HepG2 (cell line): ENCODE results near the gene MAP2K5. TPM values are rescaled to one million over a fixed set of nuclear protein-coding genes. Genes with fewer than 3 reads are reported as not detected.

ENCODE experiments used
- CC2D1A ChIP-seq: sonication (generic); formaldehyde crosslinking; IDR thresholded peaks from 2 replicates; pipeline ENCODE4 v1.8.1; 2023; ENCODE audit warnings: mild to moderate bottlenecking, missing genetic modification reagents
- CTCF ChIP-seq: sonication (generic); formaldehyde crosslinking; IDR thresholded peaks from 2 replicates; pipeline ENCODE4 v1.5.0; 2020; ENCODE audit warnings: mild to moderate bottlenecking, missing genetic modification reagents, moderate library complexity
- GABPB1 ChIP-seq: IDR thresholded peaks from 2 replicates; pipeline ENCODE4 v1.6.1; 2016; ENCODE audit warnings: mild to moderate bottlenecking, missing genetic modification reagents, moderate library complexity, missing compliant biosample characterization
- GTF3A ChIP-seq: sonication (generic); formaldehyde crosslinking; conservative IDR thresholded peaks from 2 replicates; pipeline ENCODE4 v1.4.0; 2020; ENCODE audit warnings: mild to moderate bottlenecking, missing genetic modification reagents
- SMC3 ChIP-seq: IDR thresholded peaks from 2 replicates; pipeline ENCODE4 v1.6.1; 2011; ENCODE audit warnings: low read length, improper control_type of control experiment
- SOX13 ChIP-seq, 3 experiments: fragments of 450-650 bp in 1 of 3; sonication (generic) in 1 of 3; formaldehyde crosslinking in 1 of 3; IDR thresholded peaks in 2 of 3; conservative IDR thresholded peaks in 1 of 3; 2 replicates each; pipeline versions ENCODE4 v1.5.0 to v1.6.1; 2016 to 2020; ENCODE audit warnings: antibody characterized with exemption in 1 of 3, mild to moderate bottlenecking in 1 of 3, missing compliant biosample characterization in 1 of 3, missing genetic modification reagents in 1 of 3, moderate library complexity in 1 of 3
- STAG1 ChIP-seq: sonication (generic); formaldehyde crosslinking; IDR thresholded peaks from 2 replicates; pipeline ENCODE4 v1.4.0; 2020; ENCODE audit warnings: missing genetic modification reagents
- STAT5B ChIP-seq: sonication (generic); formaldehyde crosslinking; IDR thresholded peaks from 2 replicates; pipeline ENCODE4 v1.4.0; 2020; ENCODE audit warnings: missing genetic modification reagents
- ZNF550 ChIP-seq: sonication (generic); formaldehyde crosslinking; IDR thresholded peaks from 2 replicates; pipeline ENCODE4 v1.4.0; 2020; ENCODE audit warnings: mild to moderate bottlenecking, missing genetic modification reagents, borderline replicate concordance
- ZNF564 ChIP-seq: sonication (generic); formaldehyde crosslinking; IDR thresholded peaks from 2 replicates; pipeline ENCODE4 v1.8.1; 2023; ENCODE audit warnings: mild to moderate bottlenecking, missing genetic modification reagents
- ZNF841 ChIP-seq: sonication (generic); formaldehyde crosslinking; IDR thresholded peaks from 2 replicates; pipeline ENCODE4 v1.8.1; 2023; ENCODE audit warnings: missing genetic modification reagents, borderline replicate concordance
- polyA plus RNA-seq, 8 experiments: library from polyadenylated mRNA; depleted of rRNA in 3 of 8; stranded (reverse) in 7 of 8; unstranded in 1 of 8; fragments of >200 nt; fragmentation: Illumina TruSeq in 4 of 8; extraction: Trizol in 4 of 8; gene quantifications; 2 replicates each; pipeline versions ENCODE4 v1.2.1 to v1.2.3, GENCODE V29; 2011 to 2016; ENCODE audit warnings: low read depth in 4 of 8, missing spikeins in 1 of 8, mixed read lengths in 1 of 8; ENCODE audit not compliant: insufficient read depth in 1 of 8
- total RNA-seq, 5 experiments: library from RNA; depleted of rRNA; stranded (reverse); fragments of >200 nt; fragmentation: Illumina TruSeq; extraction: Trizol; gene quantifications; 2 replicates each; pipeline ENCODE4 v1.2.3, GENCODE V29; 2016; ENCODE audit warnings: low read depth in 1 of 5
- TF ChIP-seq, protein P1 (sequence below): sonication (generic); formaldehyde crosslinking; IDR thresholded peaks from 2 replicates; pipeline ENCODE4 v1.4.0; 2020; ENCODE audit warnings: mild to moderate bottlenecking, missing genetic modification reagents
- TF ChIP-seq, protein P2 (sequence below): sonication (generic); formaldehyde crosslinking; IDR thresholded peaks from 2 replicates; pipeline ENCODE4 v1.4.0; 2020; ENCODE audit warnings: missing genetic modification reagents, borderline replicate concordance
- TF ChIP-seq, protein P3 (sequence below): sonication (generic); formaldehyde crosslinking; IDR thresholded peaks from 2 replicates; pipeline ENCODE4 v1.8.0; 2022; ENCODE audit warnings: mild to moderate bottlenecking, missing genetic modification reagents; ENCODE audit not compliant: insufficient replicate concordance

Gene MAP2K5
- total and polyA plus RNA-seq, 2 of the 13 experiments (the other 11 are each of a cell fraction or from before 2014, with no cell fraction given): 4.0 to 4.3 TPM

- TF ChIP-seq, protein P1, sequence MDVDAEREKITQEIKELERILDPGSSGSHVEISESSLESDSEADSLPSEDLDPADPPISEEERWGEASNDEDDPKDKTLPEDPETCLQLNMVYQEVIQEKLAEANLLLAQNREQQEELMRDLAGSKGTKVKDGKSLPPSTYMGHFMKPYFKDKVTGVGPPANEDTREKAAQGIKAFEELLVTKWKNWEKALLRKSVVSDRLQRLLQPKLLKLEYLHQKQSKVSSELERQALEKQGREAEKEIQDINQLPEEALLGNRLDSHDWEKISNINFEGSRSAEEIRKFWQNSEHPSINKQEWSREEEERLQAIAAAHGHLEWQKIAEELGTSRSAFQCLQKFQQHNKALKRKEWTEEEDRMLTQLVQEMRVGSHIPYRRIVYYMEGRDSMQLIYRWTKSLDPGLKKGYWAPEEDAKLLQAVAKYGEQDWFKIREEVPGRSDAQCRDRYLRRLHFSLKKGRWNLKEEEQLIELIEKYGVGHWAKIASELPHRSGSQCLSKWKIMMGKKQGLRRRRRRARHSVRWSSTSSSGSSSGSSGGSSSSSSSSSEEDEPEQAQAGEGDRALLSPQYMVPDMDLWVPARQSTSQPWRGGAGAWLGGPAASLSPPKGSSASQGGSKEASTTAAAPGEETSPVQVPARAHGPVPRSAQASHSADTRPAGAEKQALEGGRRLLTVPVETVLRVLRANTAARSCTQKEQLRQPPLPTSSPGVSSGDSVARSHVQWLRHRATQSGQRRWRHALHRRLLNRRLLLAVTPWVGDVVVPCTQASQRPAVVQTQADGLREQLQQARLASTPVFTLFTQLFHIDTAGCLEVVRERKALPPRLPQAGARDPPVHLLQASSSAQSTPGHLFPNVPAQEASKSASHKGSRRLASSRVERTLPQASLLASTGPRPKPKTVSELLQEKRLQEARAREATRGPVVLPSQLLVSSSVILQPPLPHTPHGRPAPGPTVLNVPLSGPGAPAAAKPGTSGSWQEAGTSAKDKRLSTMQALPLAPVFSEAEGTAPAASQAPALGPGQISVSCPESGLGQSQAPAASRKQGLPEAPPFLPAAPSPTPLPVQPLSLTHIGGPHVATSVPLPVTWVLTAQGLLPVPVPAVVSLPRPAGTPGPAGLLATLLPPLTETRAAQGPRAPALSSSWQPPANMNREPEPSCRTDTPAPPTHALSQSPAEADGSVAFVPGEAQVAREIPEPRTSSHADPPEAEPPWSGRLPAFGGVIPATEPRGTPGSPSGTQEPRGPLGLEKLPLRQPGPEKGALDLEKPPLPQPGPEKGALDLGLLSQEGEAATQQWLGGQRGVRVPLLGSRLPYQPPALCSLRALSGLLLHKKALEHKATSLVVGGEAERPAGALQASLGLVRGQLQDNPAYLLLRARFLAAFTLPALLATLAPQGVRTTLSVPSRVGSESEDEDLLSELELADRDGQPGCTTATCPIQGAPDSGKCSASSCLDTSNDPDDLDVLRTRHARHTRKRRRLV (CRISPR knock-in tag): peak; percentile 100
- TF ChIP-seq GTF3A (no peak), SMC3 (no peak), SOX13 (IDR thresholded peaks at IDR 0.05) (no peak), SOX13 (CRISPR knock-in tag; conservative IDR thresholded peaks at IDR 0.05 in 1 of 2, IDR thresholded peaks at IDR 0.05 in 1 of 2) (peak in 1 of 2 experiments; percentile 10; a peak in 1 of 4 replicates), ZNF564 (CRISPR knock-in tag) (no peak), GABPB1 (CRISPR knock-in tag) (peak; percentile 73; the same call in 1 of the 2 replicates), STAG1 (CRISPR knock-in tag) (0 out of 2 replicates have a peak, but pooled peaks have one; percentile 10), ZNF841 (CRISPR knock-in tag) (no peak), ZNF550 (CRISPR knock-in tag) (peak; percentile 44; the same call in 1 of the 2 replicates), CC2D1A (CRISPR knock-in tag) (no peak), STAT5B (CRISPR knock-in tag) (no peak), CTCF (CRISPR knock-in tag) (no peak)
- TF ChIP-seq, protein P2, sequence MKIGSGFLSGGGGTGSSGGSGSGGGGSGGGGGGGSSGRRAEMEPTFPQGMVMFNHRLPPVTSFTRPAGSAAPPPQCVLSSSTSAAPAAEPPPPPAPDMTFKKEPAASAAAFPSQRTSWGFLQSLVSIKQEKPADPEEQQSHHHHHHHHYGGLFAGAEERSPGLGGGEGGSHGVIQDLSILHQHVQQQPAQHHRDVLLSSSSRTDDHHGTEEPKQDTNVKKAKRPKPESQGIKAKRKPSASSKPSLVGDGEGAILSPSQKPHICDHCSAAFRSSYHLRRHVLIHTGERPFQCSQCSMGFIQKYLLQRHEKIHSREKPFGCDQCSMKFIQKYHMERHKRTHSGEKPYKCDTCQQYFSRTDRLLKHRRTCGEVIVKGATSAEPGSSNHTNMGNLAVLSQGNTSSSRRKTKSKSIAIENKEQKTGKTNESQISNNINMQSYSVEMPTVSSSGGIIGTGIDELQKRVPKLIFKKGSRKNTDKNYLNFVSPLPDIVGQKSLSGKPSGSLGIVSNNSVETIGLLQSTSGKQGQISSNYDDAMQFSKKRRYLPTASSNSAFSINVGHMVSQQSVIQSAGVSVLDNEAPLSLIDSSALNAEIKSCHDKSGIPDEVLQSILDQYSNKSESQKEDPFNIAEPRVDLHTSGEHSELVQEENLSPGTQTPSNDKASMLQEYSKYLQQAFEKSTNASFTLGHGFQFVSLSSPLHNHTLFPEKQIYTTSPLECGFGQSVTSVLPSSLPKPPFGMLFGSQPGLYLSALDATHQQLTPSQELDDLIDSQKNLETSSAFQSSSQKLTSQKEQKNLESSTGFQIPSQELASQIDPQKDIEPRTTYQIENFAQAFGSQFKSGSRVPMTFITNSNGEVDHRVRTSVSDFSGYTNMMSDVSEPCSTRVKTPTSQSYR (CRISPR knock-in tag): no peak
- TF ChIP-seq, protein P3, sequence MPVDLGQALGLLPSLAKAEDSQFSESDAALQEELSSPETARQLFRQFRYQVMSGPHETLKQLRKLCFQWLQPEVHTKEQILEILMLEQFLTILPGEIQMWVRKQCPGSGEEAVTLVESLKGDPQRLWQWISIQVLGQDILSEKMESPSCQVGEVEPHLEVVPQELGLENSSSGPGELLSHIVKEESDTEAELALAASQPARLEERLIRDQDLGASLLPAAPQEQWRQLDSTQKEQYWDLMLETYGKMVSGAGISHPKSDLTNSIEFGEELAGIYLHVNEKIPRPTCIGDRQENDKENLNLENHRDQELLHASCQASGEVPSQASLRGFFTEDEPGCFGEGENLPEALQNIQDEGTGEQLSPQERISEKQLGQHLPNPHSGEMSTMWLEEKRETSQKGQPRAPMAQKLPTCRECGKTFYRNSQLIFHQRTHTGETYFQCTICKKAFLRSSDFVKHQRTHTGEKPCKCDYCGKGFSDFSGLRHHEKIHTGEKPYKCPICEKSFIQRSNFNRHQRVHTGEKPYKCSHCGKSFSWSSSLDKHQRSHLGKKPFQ (CRISPR knock-in tag): peak; percentile 72
These were observed 297.6 kb downstream of the MAP2K5 start, which contains the start of gene RNU6-1 (continued) for GRCh38 chr15:67839929-67840748.
